GM12878 (cell line): ENCODE measurements around the gene GPC6. TPM values are rescaled to one million over a fixed set of nuclear protein-coding genes. Genes with fewer than 3 reads are reported as not detected.

ENCODE experiments used
- ATAC-seq: fragments of 200-7000 bp; cut with Tn5 transposase; 3 replicates; pipeline ENCODE4 v1.9.1; 2020; ENCODE audit warnings: mild to moderate bottlenecking, moderate library complexity
- BruUV-seq: library from RNA; stranded (reverse); fragments of 400-500 nt; replicated peaks from 2 replicates; lab custom pipeline; 2021; lab: Mats Ljungman, UMichigan
- CTCF ChIA-PET: fragments of 300-600 bp; sonication (Branson Sonifier 250); formaldehyde crosslinking; extraction: SDS; loops from one replicate; lab custom pipeline; 2021; ENCODE audit warnings: inconsistent platforms; lab: Yijun Ruan, JAX
- POLR2A ChIA-PET: fragments of 350-600 bp; formaldehyde crosslinking; extraction: SDS; loops from one replicate; lab custom pipeline; 2021; ENCODE audit warnings: inconsistent platforms; lab: Charles Lee
- RAD21 ChIA-PET: fragments of 300-600 bp; sonication (Branson Sonifier 250); formaldehyde crosslinking; loops from one replicate; lab custom pipeline; 2023; ENCODE audit warnings: antibody characterized with exemption; ENCODE audit not compliant: unreplicated experiment; lab: Charles Lee
- SMC1A ChIA-PET: fragments of 300-600 bp; sonication (Branson Sonifier 250); formaldehyde crosslinking; loops from one replicate; lab custom pipeline; 2023; ENCODE audit not compliant: unreplicated experiment, uncharacterized antibody; lab: Charles Lee
- DNase-seq: peaks from one replicate; pipeline ENCODE4 v3.0.0-alpha.2; 2011; ENCODE audit warnings: low read depth, low spot score
- FAIRE-seq: peaks from 3 replicates; lab custom pipeline; 2011; peaks lifted over from hg19 to GRCh38; lab: Jason Lieb, UNC
- H2AFZ ChIP-seq: 2 replicates; pipeline ENCODE4 v1.6.0; 2011; ENCODE audit warnings: low read depth, low read length, control low read depth; ENCODE audit not compliant: control insufficient read depth
- H3K27ac ChIP-seq: 2 replicates; pipeline ENCODE4 v1.5.1; 2011; ENCODE audit warnings: control low read depth; ENCODE audit not compliant: control insufficient read depth, insufficient read depth
- H3K27me3 ChIP-seq, 2 experiments: replicated peaks in 1 of 2; 2 replicates each; pipeline versions ENCODE4 v1.6.0 to v1.6.1; 2011; ENCODE audit warnings: low read length in 1 of 2; ENCODE audit not compliant: control insufficient read depth in 2 of 2, insufficient read depth in 2 of 2
- H3K36me3 ChIP-seq, 2 experiments: 2 replicates each; pipeline ENCODE4 v1.5.1; 2011; ENCODE audit warnings: low read length in 1 of 2; ENCODE audit not compliant: control insufficient read depth in 2 of 2, insufficient read depth in 2 of 2
- H3K4me1 ChIP-seq: 2 replicates; pipeline ENCODE4 v1.6.1; 2011; ENCODE audit warnings: mild to moderate bottlenecking, low read length, moderate library complexity, mixed read lengths; ENCODE audit not compliant: control insufficient read depth, insufficient read depth
- H3K4me2 ChIP-seq: 2 replicates; pipeline ENCODE4 v1.6.0; 2011; ENCODE audit warnings: control low read depth; ENCODE audit not compliant: control insufficient read depth, insufficient read depth
- H3K4me3 ChIP-seq: fragments of 200-600 bp; sonication (generic); 2 replicates; pipeline ENCODE4 v1.5.1; 2016
- H3K79me2 ChIP-seq: 2 replicates; pipeline ENCODE4 v1.6.0; 2011; ENCODE audit warnings: low read length; ENCODE audit not compliant: control insufficient read depth, insufficient read depth
- H3K9ac ChIP-seq: 2 replicates; pipeline ENCODE4 v1.8.0; 2011; ENCODE audit warnings: low read length, control low read depth, mixed read lengths; ENCODE audit not compliant: control insufficient read depth, insufficient read depth
- H3K9me3 ChIP-seq: replicated peaks from 3 replicates; pipeline ENCODE4 v1.5.1; 2011; ENCODE audit warnings: mild to moderate bottlenecking, low read length; ENCODE audit not compliant: control insufficient read depth, insufficient read depth
- H4K20me1 ChIP-seq: 2 replicates; pipeline ENCODE4 v1.6.0; 2011; ENCODE audit not compliant: control insufficient read depth, insufficient read depth
- BMI1 ChIP-seq: fragments of 450-650 bp; IDR thresholded peaks from 2 replicates; pipeline ENCODE4 v1.6.1; 2016; ENCODE audit warnings: mild to moderate bottlenecking, moderate library complexity, borderline replicate concordance
- EGR1 ChIP-seq, 2 experiments: IDR thresholded peaks; 1 replicate in 1 of 2; 2 replicates in 1 of 2; pipeline ENCODE4 v1.6.1; 2011 to 2012; ENCODE audit warnings: low read depth in 2 of 2, low read length in 2 of 2, borderline replicate concordance in 1 of 2, mild to moderate bottlenecking in 1 of 2, moderate library complexity in 1 of 2
- ESRRA ChIP-seq: IDR thresholded peaks from 2 replicates; pipeline ENCODE4 v1.6.1; 2012; ENCODE audit warnings: mild to moderate bottlenecking, low read length, improper control_type of control experiment
- MXI1 ChIP-seq: fragments of 150-350 bp; IDR thresholded peaks from 2 replicates; pipeline ENCODE4 v1.6.1; 2011; ENCODE audit warnings: low read depth, mild to moderate bottlenecking, inconsistent platforms, low read length, improper control_type of control experiment
- NBN ChIP-seq: fragments of 450-650 bp; IDR thresholded peaks from 2 replicates; pipeline ENCODE4 v1.6.1; 2016
- POU2F2 ChIP-seq: IDR thresholded peaks from 3 replicates; pipeline ENCODE4 v1.6.1; 2011; ENCODE audit warnings: low read depth, mild to moderate bottlenecking, low read length, borderline replicate concordance
- RAD21 ChIP-seq: IDR thresholded peaks from 2 replicates; pipeline ENCODE4 v1.6.1; 2011; ENCODE audit warnings: mild to moderate bottlenecking, low read depth, low read length, moderate library complexity; ENCODE audit not compliant: insufficient read depth
- RFX5 ChIP-seq: IDR thresholded peaks from 2 replicates; pipeline ENCODE4 v1.6.1; 2011; ENCODE audit warnings: low read depth, low read length, improper control_type of control experiment
- SUZ12 ChIP-seq: fragments of 200-600 bp; sonication (generic); IDR thresholded peaks from one replicate; pipeline ENCODE4 v1.6.1; 2018; ENCODE audit warnings: antibody characterized with exemption, mild to moderate bottlenecking; ENCODE audit not compliant: unreplicated experiment
- WGBS: methylation state at CpG from one replicate; pipeline ENCODE4 v1.1.6; 2016; ENCODE audit warnings: low lambda C conversion rate; ENCODE audit not compliant: insufficient replicate concordance, insufficient coverage; ENCODE audit errors: missing lambda C conversion rate; 5-methylcytosine and 5-hydroxymethylcytosine counted together
- in situ Hi-C: fragments of 300-500 bp; cut with MboI; formaldehyde crosslinking; loops from 9 replicates; pipeline ENCODE4 v1.14.3; 2018; ENCODE audit warnings: mixed read lengths
- intact Hi-C: fragments of 100-400 bp; cut with micrococcal nuclease; formaldehyde crosslinking; loops from one replicate; pipeline ENCODE4 v1.14.2; 2022; ENCODE audit not compliant: unreplicated experiment
- polyA plus RNA-seq, 11 experiments: library from polyadenylated mRNA; depleted of rRNA in 4 of 11; unstranded in 6 of 11; stranded (reverse) in 5 of 11; fragments of >200 nt; fragmentation: Nextera tagmentation in 4 of 11; fragmentation: Illumina TruSeq in 1 of 11; extraction: Ambion mirVana in 4 of 11; extraction: Trizol in 1 of 11; gene quantifications; 1 replicate in 1 of 11; 2 replicates in 10 of 11; pipeline versions ENCODE4 v1.2.1 to v1.2.3, GENCODE V29; 2011 to 2016; ENCODE audit warnings: inconsistent platforms in 2 of 11, missing spikeins in 2 of 11, low read depth in 1 of 11
- total RNA-seq, 4 experiments: library from RNA; depleted of rRNA in 3 of 4; stranded (reverse); fragments of >200 nt in 3 of 4; fragmentation: Illumina TruSeq in 1 of 4; extraction: Trizol in 1 of 4; gene quantifications; 2 replicates each; pipeline versions ENCODE4 v1.2.1 to v1.2.3, GENCODE V29; 2013 to 2021
- TF ChIP-seq, protein P1 (sequence below): fragments of 450-650 bp; IDR thresholded peaks from 2 replicates; pipeline ENCODE4 v1.6.1; 2014; ENCODE audit warnings: mild to moderate bottlenecking
- TF ChIP-seq, protein P2 (sequence below): IDR thresholded peaks from 2 replicates; pipeline ENCODE4 v1.6.1; 2012; ENCODE audit warnings: low read length, inconsistent platforms

GPC6 gene
- total and polyA plus RNA-seq, 10 of the 15 experiments (the other 5 are each of a cell fraction or from before 2014, with no cell fraction given), result 0.03 to 0.04 (median 0.03) TPM; not detected in 7

DNA sequence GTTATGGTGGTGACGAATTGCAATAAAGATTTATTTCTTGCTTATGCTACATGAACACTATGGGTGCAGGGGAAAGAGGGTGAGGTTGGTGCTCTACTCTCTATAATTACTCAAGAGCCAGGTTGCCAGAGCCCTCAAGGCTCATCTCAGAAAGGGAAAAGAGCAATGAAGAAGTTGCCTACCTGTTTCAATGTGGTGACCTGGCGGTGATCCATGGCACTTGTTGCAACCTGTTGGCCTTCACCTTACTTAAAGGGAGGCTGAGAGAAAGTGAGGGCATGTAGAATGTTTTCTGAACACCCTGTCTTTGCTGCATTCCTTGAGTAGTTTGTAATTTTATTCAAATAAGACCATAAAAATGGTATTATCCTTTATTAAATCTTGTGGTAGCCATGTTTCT, 394.4 kb downstream of the GPC6 start:
- ChIA-PET RAD21 (no interaction called here), POLR2A (no interaction called here), CTCF (no interaction called here), SMC1A (interaction anchor here (0.7 kb wide), 1 partner anchor 996 kb away, joined by 3 read pairs; no protein-coding TSS in a partner anchor)
- Histone ChIP-seq H3K79me2 (no peaks in the 10 kb centered on the region), H4K20me1 (no peaks in the 10 kb centered on the region), H3K36me3 (no peaks in the 10 kb centered on the region), H3K9me3 (no peaks in the 10 kb centered on the region), H3K27me3 (no peaks in the 10 kb centered on the region), H3K27ac (no peak overlapping the region), H3K4me3 (no peak overlapping the region), H3K4me1 (no peaks in the 10 kb centered on the region), H3K4me2 (no peak overlapping the region), H2AFZ (no peak overlapping the region), H3K9ac (no peak overlapping the region)
- DNase-seq (no peak), FAIRE-seq (no peak), ATAC-seq (no peak)
- TF ChIP-seq MXI1 (no peak), ESRRA (no peak)
- intact Hi-C loops (no loop called here), in situ Hi-C loops (no loop called here)
- 0% methylated on average over 2 of the region's 2 CpGs for WGBS
- no TSS peak for BruUV-seq

DNA sequence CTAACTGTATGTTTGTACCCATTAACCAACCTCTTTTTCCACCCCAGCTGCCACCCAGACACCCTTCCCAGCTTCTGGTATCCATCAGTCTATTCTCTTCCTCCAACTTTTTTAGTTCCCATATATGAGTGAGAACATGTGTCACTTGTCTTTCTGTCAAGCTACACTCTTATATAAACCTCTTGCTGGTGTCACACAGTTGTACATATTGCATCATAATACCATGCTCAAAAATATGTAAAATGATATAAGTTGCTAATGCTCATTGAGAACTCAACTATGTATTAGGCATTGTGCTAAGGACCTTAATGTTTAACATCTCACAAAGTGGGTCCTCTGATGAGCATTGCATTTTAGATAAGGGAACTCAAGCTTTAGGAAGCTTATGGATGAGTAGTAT, 395.4 kb downstream of the GPC6 start:
- FAIRE-seq (no peak), ATAC-seq (no peak), DNase-seq (no peak)
- no TSS peak for BruUV-seq
- ChIA-PET RAD21 (no interaction called here), POLR2A (no interaction called here), SMC1A (no interaction called here), CTCF (no interaction called here)
- Histone ChIP-seq H3K79me2 (no peaks in the 10 kb centered on the region), H4K20me1 (no peaks in the 10 kb centered on the region), H3K4me2 (no peak overlapping the region), H3K36me3 (no peaks in the 10 kb centered on the region), H3K9ac (no peak overlapping the region), H3K27ac (no peak overlapping the region), H2AFZ (no peak overlapping the region), H3K27me3 (no peaks in the 10 kb centered on the region), H3K4me1 (no peaks in the 10 kb centered on the region), H3K9me3 (no peaks in the 10 kb centered on the region), H3K4me3 (no peak overlapping the region)
- TF ChIP-seq SUZ12, result no peak
- no peak for TF ChIP-seq NBN
- no peak for TF ChIP-seq RFX5
- TF ChIP-seq EGR1 (IDR thresholded peaks at IDR 0.05; ENCODE audit: borderline replicate concordance in 1 of 2, low read depth in 2 of 2, low read length in 2 of 2), result no peak
- TF ChIP-seq, protein P1, sequence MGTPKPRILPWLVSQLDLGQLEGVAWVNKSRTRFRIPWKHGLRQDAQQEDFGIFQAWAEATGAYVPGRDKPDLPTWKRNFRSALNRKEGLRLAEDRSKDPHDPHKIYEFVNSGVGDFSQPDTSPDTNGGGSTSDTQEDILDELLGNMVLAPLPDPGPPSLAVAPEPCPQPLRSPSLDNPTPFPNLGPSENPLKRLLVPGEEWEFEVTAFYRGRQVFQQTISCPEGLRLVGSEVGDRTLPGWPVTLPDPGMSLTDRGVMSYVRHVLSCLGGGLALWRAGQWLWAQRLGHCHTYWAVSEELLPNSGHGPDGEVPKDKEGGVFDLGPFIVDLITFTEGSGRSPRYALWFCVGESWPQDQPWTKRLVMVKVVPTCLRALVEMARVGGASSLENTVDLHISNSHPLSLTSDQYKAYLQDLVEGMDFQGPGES, result no peak
- TF ChIP-seq, protein P2, sequence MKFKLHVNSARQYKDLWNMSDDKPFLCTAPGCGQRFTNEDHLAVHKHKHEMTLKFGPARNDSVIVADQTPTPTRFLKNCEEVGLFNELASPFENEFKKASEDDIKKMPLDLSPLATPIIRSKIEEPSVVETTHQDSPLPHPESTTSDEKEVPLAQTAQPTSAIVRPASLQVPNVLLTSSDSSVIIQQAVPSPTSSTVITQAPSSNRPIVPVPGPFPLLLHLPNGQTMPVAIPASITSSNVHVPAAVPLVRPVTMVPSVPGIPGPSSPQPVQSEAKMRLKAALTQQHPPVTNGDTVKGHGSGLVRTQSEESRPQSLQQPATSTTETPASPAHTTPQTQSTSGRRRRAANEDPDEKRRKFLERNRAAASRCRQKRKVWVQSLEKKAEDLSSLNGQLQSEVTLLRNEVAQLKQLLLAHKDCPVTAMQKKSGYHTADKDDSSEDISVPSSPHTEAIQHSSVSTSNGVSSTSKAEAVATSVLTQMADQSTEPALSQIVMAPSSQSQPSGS, result no peak
- TF ChIP-seq RAD21, result no peak
- no peak for TF ChIP-seq POU2F2
- TF ChIP-seq BMI1, result no peak
- intact Hi-C loops (no loop called here), in situ Hi-C loops (no loop called here)
